Measurements from ENCODE around the gene DGKG.

DGKG gene

GRCh38 chr3:186268616-186269448 is 93.2 kb downstream of the DGKG start:
- DNase-seq = no peak

GRCh38 chr3:186267758-186268157 is 94.3 kb downstream of the DGKG start:
- DNase-seq = no peak

- DNase-seq = no peak
These were observed 97.2 kb downstream of the DGKG start for GRCh38 chr3:186264608-186265400.

GRCh38 chr3:186261638-186262037 is 100.4 kb downstream of the DGKG start:
- no peak for DNase-seq

GRCh38 chr3:186260726-186261125 is 101.3 kb downstream of the DGKG start:
- DNase-seq = no peak

- peak; percentile 46 for DNase-seq
These were observed 102.2 kb downstream of the DGKG start for GRCh38 chr3:186259612-186260383.

- DNase-seq = no peak
These were observed 103.1 kb downstream of the DGKG start for GRCh38 chr3:186258968-186259367.

DNA sequence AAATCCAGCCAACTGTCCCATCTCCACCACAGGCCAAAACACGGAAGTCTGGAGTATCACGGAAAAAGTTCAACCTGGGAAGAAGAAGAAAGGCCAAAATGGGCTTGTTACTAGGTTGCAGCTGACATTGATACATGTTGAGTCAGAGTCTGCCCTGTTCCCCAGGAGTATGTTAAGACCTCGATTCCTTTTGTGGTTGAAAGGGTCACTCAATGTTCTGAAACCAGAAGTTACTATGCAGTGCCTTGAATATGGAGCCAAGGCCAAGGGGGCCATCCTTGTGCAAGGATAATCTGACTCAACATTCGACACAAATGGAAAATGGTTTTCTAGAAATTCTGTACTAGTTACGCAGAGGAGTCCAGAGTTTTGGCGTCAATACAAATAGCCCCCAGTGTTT is 104.2 kb downstream of the DGKG start:
- no peak for DNase-seq

GRCh38 chr3:186255703-186256331 is 106.2 kb downstream of the DGKG start:
- DNase-seq = no peak

GRCh38 chr3:186254676-186255650 is 107.1 kb downstream of the DGKG start:
- no peak for DNase-seq

GRCh38 chr3:186251948-186252619 is 110.0 kb downstream of the DGKG start:
- no peak for DNase-seq

DNA sequence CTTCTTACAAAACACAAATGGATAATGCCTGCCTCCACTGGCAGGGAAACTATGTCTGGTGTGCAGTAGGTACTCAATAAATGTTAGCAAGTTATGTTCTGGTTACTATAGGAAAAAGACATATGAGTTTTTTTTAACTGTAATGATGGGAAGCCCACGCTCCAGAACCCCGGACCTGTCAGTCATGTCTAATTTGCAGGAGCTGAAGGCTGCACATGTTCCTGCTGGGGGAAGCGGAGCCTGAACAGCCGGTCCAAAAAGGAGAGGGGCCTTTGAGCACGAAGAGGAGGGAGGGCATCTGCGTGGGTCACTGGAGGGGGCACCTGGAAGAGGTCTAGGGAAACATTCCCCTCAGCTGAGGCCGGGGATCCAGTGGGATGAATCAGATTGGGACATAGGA is 113.2 kb downstream of the DGKG start:
- DNase-seq = no peak

- DNase-seq = no peak
These were observed 113.9 kb downstream of the DGKG start for GRCh38 chr3:186247821-186248814.

DNA sequence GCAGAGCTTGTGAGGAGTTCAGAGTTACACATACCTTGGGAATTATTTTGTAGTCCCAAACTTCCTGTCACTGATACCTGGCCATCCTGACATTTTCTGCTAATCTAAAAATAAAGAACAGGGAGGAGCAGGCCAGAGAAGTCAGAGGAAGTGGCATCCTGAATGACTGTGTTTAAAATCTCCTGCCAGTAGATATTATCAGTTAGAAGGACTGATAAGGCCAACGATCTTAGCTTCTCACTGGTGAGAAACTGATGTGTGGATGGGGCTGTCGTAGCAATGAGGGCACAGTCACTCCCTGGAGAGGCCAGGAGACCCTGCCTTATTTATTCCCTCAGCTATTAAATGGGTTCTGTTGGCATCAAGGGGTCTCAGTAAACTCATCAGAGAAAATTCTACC is 115.1 kb downstream of the DGKG start:
- DNase-seq = no peak

- DNase-seq = no peak
These were observed 118.0 kb downstream of the DGKG start for GRCh38 chr3:186244016-186244415.

DNA sequence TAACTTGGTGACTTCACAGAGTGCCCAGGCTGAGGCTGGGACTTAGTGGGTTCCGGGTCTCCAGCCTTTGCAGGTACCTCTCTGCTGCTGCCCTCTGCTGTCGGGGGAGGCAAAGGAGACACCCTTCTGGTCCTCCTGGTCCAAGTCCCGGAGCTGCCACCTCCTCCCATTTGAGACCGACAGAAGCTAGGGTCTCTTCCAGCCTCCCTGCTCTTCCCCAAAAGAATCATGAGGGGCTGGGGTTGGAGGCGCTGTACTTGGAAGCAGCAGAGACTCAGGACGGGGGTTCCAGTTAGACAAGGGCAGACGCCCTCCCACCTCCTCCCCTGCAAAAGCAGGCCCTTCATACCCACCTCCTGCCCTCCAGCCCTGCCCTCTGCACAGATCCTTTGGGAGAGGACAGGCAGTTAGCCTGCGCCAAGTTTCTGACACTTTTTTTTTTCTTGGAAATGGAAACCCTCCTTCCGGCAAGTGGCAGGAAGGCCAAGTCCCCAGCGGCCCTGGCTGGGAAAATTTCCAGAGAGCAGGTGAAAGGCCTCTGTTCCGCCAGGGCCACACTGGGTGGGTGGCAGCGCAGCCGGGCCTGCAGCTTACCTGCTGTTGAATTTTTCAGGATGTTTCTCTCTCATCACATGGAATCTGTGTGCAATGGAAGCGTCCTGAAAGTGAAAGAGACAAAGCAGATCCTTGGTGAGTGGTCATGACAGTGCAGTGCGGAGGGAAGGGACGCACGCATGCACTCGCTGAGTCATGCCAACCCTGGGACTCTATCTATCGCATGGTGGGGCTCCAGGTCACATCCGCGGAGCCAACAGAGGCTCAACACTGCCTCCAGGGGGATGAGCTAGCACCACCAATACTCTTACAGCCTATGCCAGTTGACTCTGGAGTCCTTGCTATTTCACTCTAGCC is 119.9 kb downstream of the DGKG start:
- no peak for DNase-seq

GRCh38 chr3:186239321-186239720 is 122.7 kb downstream of the DGKG start:
- DNase-seq = no peak

DNA sequence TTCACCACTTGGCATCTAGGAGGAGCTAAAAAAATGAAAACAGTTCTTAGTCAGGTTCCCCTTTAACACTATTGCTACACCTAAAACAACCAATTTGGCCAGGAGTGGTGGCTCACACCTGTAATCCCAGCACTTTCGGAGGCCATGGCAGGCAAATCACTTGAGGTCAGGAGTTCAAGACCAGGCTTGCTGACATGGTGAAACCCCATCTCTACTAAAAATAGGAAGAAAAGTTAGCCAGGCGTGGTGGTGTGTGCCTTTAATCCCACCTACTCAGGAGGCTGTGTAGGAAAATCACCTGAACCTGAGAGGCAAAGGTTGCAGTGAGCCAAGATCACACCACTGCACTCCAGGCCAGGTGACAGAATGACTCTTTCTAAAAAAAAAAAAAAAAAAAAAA is 124.1 kb downstream of the DGKG start:
- DNase-seq = no peak
